SK-N-SH (cell line): ENCODE data around the gene TRAF7. TPM values are rescaled to one million over a fixed set of nuclear protein-coding genes. Genes with fewer than 3 reads are reported as not detected.
A peak's percentile ranks its signal among the peaks of the same experiment; 100 is the strongest.

Experiments
- CTCF ChIA-PET: fragments of 300-600, 350-600 bp; formaldehyde crosslinking; extraction: SDS; loops from one replicate; lab custom pipeline; 2021; lab: Yijun Ruan, JAX
- POLR2A ChIA-PET: fragments of 350-600 bp; sonication (Branson Sonifier 250); formaldehyde crosslinking; extraction: SDS; loops from one replicate; lab custom pipeline; 2020; ENCODE audit warnings: antibody characterized with exemption, inconsistent platforms; lab: Yijun Ruan, JAX
- DNase-seq: peaks from one replicate; pipeline ENCODE4 v3.0.0; 2012
- H2AFZ ChIP-seq: fragments of 200-600 bp; sonication (generic); 2 replicates; pipeline ENCODE4 v1.8.1; 2016; ENCODE audit warnings: antibody characterized with exemption, mild to moderate bottlenecking, low read depth
- H3F3A ChIP-seq: fragments of 200-600 bp; sonication (generic); replicated peaks from 2 replicates; pipeline ENCODE3; 2016; ENCODE audit warnings: antibody characterized with exemption, mild to moderate bottlenecking; ENCODE audit not compliant: insufficient read depth
- H3K27ac ChIP-seq, 2 experiments: fragments of 200-500 bp in 1 of 2; fragments of 200-600 bp in 1 of 2; sonication (Bioruptor generic) in 1 of 2; sonication (generic), shearing (Covaris generic) in 1 of 2; 2 replicates each; pipeline versions ENCODE4 v1.5.1 to v1.6.1; 2014 to 2016; ENCODE audit warnings: low read depth in 2 of 2, inconsistent platforms in 1 of 2, low read length in 1 of 2, mild to moderate bottlenecking in 1 of 2, mixed read lengths in 1 of 2
- H3K27me3 ChIP-seq: fragments of 200-600 bp; sonication (generic), shearing (Covaris generic); 2 replicates; pipeline ENCODE4 v1.6.1; 2016; ENCODE audit warnings: mixed run types; ENCODE audit not compliant: insufficient read depth
- H3K36me3 ChIP-seq, 2 experiments: fragments of 200-500 bp in 1 of 2; fragments of 200-600 bp in 1 of 2; sonication (Bioruptor generic) in 1 of 2; sonication (generic) in 1 of 2; replicated peaks in 1 of 2; 2 replicates each; pipeline versions ENCODE3 to v1.5.1; 2014 to 2016; ENCODE audit warnings: low read length in 1 of 2, mild to moderate bottlenecking in 1 of 2; ENCODE audit not compliant: insufficient read depth in 2 of 2, control insufficient read depth in 1 of 2
- H3K4me1 ChIP-seq, 2 experiments: fragments of 200-500 bp in 1 of 2; fragments of 200-600 bp in 1 of 2; sonication (Bioruptor generic) in 1 of 2; sonication (generic), shearing (Covaris generic) in 1 of 2; 2 replicates each; pipeline versions ENCODE4 v1.5.1 to v1.6.1; 2014 to 2016; ENCODE audit warnings: low read depth in 1 of 2, low read length in 1 of 2, mixed run types in 1 of 2; ENCODE audit not compliant: insufficient read depth in 2 of 2, control insufficient read depth in 1 of 2
- H3K4me2 ChIP-seq: fragments of 200-600 bp; sonication (generic), shearing (Covaris generic); 2 replicates; pipeline ENCODE4 v1.6.1; 2017; ENCODE audit warnings: mixed run types
- H3K4me3 ChIP-seq, 2 experiments: fragments of 200-500 bp in 1 of 2; fragments of 200-600 bp in 1 of 2; sonication (Bioruptor generic) in 1 of 2; sonication (generic), shearing (Covaris generic) in 1 of 2; 2 replicates each; pipeline versions ENCODE4 v1.5.1 to v1.8.1; 2014 to 2016; ENCODE audit warnings: low read depth in 2 of 2, inconsistent platforms in 1 of 2, low read length in 1 of 2, mild to moderate bottlenecking in 1 of 2, mixed read lengths in 1 of 2, moderate library complexity in 1 of 2
- H3K79me2 ChIP-seq: fragments of 200-600 bp; sonication (generic); 2 replicates; pipeline ENCODE4 v1.8.1; 2017; ENCODE audit warnings: mild to moderate bottlenecking; ENCODE audit not compliant: insufficient read depth
- H3K9ac ChIP-seq: fragments of 200-600 bp; sonication (generic); 2 replicates; pipeline ENCODE4 v1.6.1; 2017; ENCODE audit warnings: mixed run types
- H3K9me2 ChIP-seq: fragments of 200-600 bp; sonication (generic); 2 replicates; pipeline ENCODE4 v1.6.1; 2017; ENCODE audit warnings: mixed run types
- H3K9me3 ChIP-seq: fragments of 200-600 bp; sonication (generic); 2 replicates; pipeline ENCODE4 v1.6.1; 2017; ENCODE audit warnings: mixed run types, mild to moderate bottlenecking, moderate library complexity
- H4K20me1 ChIP-seq: fragments of 200-600 bp; sonication (generic); 2 replicates; pipeline ENCODE4 v1.6.1; 2017; ENCODE audit warnings: mild to moderate bottlenecking, mixed run types; ENCODE audit not compliant: insufficient read depth
- FOXM1 ChIP-seq: IDR thresholded peaks from 2 replicates; pipeline ENCODE4 v1.4.0; 2012; ENCODE audit warnings: low read depth, mild to moderate bottlenecking
- NFIC ChIP-seq: IDR thresholded peaks from 2 replicates; pipeline ENCODE4 v1.4.0; 2012; ENCODE audit warnings: borderline replicate concordance
- RCOR1 ChIP-seq: fragments of 150-350 bp; IDR thresholded peaks from 2 replicates; pipeline ENCODE4 v1.6.1; 2017; ENCODE audit warnings: antibody characterized with exemption, low read length
- ZBTB33 ChIP-seq: IDR thresholded peaks from 2 replicates; pipeline ENCODE4 v1.4.0; 2012; ENCODE audit warnings: low read depth, borderline replicate concordance
- WGBS: methylation state at CpG from one replicate; pipeline ENCODE4 v1.1.6; 2017; ENCODE audit warnings: low lambda C conversion rate; 5-methylcytosine and 5-hydroxymethylcytosine counted together
- polyA plus RNA-seq, 3 experiments: library from polyadenylated mRNA; depleted of rRNA; stranded (reverse); fragments of >200 nt; gene quantifications; 2 replicates each; pipeline ENCODE4 v1.2.3, GENCODE V29; 2012
- TF ChIP-seq, protein P1 (sequence below): IDR thresholded peaks from 2 replicates; pipeline ENCODE4 v1.4.0; 2012; ENCODE audit warnings: low read depth, borderline replicate concordance
- TF ChIP-seq, protein P2 (sequence below): IDR thresholded peaks from 2 replicates; pipeline ENCODE4; 2012
- TF ChIP-seq, protein P3 (sequence below): fragments of 200-600 bp; sonication (generic); IDR thresholded peaks from 2 replicates; pipeline ENCODE4 v1.6.1; 2017; ENCODE audit warnings: antibody characterized with exemption, mild to moderate bottlenecking, moderate library complexity

The TRAF7 gene
- polyA plus RNA-seq, 1 of the 3 experiments (the other 2 are of a cell fraction), result 73.0 TPM

DNA sequence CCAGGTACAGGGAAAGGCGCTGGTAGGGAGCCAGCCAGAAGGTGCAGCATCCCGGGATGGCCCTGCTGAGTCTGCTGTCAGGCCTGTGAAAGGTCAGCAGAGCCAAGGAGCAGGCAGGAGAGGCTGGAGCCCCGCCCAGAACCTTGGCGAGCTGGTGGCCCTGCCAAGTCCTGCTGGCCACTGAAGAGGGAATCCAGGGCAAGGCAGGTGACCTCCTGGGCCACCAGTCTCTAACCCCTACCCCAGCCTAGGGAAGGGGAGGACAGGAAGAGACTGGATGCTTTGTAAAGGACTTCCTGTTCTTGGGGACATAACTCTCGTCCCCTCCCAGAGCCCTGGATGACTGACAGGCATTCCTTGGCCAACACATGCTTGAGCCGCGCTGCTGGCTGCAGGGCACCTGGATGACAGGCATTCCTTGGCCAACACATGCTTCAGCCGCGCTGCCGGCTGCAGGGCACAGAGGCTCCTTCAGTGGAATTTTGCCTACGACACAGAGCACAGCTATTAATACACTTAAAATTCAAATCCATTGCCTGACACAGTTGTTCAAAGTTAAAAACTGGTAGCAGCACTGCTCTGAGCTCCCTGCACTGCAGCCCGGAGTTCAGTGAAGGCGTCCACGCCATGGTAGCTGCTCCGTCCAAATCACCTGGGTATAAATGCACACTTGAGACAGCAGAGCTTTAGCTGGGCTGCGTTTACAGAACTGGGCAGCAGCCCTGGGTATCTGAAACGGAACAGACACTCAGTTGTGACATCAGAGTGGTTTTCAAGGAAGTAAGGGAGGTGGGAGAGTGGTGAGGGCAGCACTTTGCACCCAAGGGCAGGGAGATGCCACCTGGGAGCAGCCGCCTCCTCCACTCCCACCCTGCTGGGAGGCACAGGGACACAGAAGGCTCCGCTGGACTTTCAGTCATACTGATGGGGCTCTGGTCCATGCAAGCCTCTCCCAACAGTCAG, 57.1 kb downstream of the TRAF7 start:
- POLR2A ChIA-PET, result no interaction called here
- DNase-seq, result no peak

More for the DNA sequence above, 57.1 kb downstream of the TRAF7 start:
- CTCF ChIA-PET, result interaction anchor here (1.2 kb wide), 1 partner anchor 18 kb away, joined by 4 read pairs; no protein-coding TSS in a partner anchor
- peak overlapping the region; percentile 54; the same call in 1 of the 2 replicates for H3K9ac ChIP-seq
- H3K9me3 ChIP-seq, result no peaks in the 10 kb centered on the region
- H3K79me2 ChIP-seq, result peaks cover 19% of the 10 kb centered on the region
- H3K9me2 ChIP-seq, result no peaks in the 10 kb centered on the region
- H3K4me2 ChIP-seq, result peak overlapping the region; percentile 92
- peaks cover 11% of the 10 kb centered on the region; the same call in 1 of the 2 replicates for H4K20me1 ChIP-seq
- H3K27me3 ChIP-seq, result no peaks in the 10 kb centered on the region
- WGBS, result 80% methylated on average over 15 of the region's 19 CpGs
- H3F3A ChIP-seq, result peaks cover 4% of the 10 kb centered on the region
- H3K36me3 ChIP-seq, result peaks cover 0 to 30% of the 10 kb centered on the region in 2 experiments
- TF ChIP-seq, protein P1, sequence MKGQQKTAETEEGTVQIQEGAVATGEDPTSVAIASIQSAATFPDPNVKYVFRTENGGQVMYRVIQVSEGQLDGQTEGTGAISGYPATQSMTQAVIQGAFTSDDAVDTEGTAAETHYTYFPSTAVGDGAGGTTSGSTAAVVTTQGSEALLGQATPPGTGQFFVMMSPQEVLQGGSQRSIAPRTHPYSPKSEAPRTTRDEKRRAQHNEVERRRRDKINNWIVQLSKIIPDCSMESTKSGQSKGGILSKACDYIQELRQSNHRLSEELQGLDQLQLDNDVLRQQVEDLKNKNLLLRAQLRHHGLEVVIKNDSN, result no peak
- TF ChIP-seq FOXM1 (no peak), NFIC (no peak), ZBTB33 (no peak), RCOR1 (no peak)
- TF ChIP-seq, protein P2, sequence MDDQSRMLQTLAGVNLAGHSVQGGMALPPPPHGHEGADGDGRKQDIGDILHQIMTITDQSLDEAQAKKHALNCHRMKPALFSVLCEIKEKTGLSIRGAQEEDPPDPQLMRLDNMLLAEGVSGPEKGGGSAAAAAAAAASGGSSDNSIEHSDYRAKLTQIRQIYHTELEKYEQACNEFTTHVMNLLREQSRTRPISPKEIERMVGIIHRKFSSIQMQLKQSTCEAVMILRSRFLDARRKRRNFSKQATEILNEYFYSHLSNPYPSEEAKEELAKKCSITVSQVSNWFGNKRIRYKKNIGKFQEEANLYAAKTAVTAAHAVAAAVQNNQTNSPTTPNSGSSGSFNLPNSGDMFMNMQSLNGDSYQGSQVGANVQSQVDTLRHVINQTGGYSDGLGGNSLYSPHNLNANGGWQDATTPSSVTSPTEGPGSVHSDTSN, result no peak
- TF ChIP-seq, protein P3, sequence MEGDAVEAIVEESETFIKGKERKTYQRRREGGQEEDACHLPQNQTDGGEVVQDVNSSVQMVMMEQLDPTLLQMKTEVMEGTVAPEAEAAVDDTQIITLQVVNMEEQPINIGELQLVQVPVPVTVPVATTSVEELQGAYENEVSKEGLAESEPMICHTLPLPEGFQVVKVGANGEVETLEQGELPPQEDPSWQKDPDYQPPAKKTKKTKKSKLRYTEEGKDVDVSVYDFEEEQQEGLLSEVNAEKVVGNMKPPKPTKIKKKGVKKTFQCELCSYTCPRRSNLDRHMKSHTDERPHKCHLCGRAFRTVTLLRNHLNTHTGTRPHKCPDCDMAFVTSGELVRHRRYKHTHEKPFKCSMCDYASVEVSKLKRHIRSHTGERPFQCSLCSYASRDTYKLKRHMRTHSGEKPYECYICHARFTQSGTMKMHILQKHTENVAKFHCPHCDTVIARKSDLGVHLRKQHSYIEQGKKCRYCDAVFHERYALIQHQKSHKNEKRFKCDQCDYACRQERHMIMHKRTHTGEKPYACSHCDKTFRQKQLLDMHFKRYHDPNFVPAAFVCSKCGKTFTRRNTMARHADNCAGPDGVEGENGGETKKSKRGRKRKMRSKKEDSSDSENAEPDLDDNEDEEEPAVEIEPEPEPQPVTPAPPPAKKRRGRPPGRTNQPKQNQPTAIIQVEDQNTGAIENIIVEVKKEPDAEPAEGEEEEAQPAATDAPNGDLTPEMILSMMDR, result no peak
- H3K4me3 ChIP-seq, result peak overlapping the region; percentile 66 to 85
- no peak overlapping the region; a peak in 1 of 4 replicates for H3K27ac ChIP-seq
- no peak overlapping the region for H2AFZ ChIP-seq
- H3K4me1 ChIP-seq, result peaks cover 11 to 22% of the 10 kb centered on the region in 2 experiments; a peak in 2 of 4 replicates
